MM.1S (cell line): ENCODE data around the gene DUSP19.

ENCODE experiments used
- DNase-seq: peaks from one replicate; pipeline ENCODE4 v3.0.0-alpha.2; 2015
- H2AFZ ChIP-seq: fragments of 300-600 bp; sonication (generic); 2 replicates; pipeline ENCODE4 v1.6.0; 2016; ENCODE audit warnings: antibody characterized with exemption, low read length
- H3F3A ChIP-seq: fragments of 300-600 bp; sonication (generic); 2 replicates; pipeline ENCODE4 v1.6.1; 2016; ENCODE audit warnings: mild to moderate bottlenecking, antibody characterized with exemption, low read length, moderate library complexity, mixed read lengths; ENCODE audit not compliant: insufficient read depth
- H3K27ac ChIP-seq: fragments of 300-600 bp; sonication (generic); 2 replicates; pipeline ENCODE4 v1.5.1; 2016; ENCODE audit warnings: mild to moderate bottlenecking, low read length
- H3K27me3 ChIP-seq: fragments of 300-600 bp; sonication (generic); replicated peaks from 2 replicates; pipeline ENCODE4 v1.6.0; 2016; ENCODE audit warnings: low read length; ENCODE audit not compliant: insufficient read depth
- H3K36me3 ChIP-seq: fragments of 300-600 bp; sonication (generic); replicated peaks from 2 replicates; pipeline ENCODE4 v1.6.1; 2016; ENCODE audit warnings: mild to moderate bottlenecking, low read length, mixed read lengths; ENCODE audit not compliant: insufficient read depth
- H3K4me1 ChIP-seq: fragments of 300-600 bp; sonication (generic); 2 replicates; pipeline ENCODE4 v1.6.1; 2016; ENCODE audit warnings: low read length, mixed read lengths
- H3K4me2 ChIP-seq: fragments of 300-600 bp; sonication (generic); 2 replicates; pipeline ENCODE4 v1.6.0; 2016; ENCODE audit warnings: low read depth, low read length
- H3K4me3 ChIP-seq: fragments of 300-600 bp; sonication (generic); 2 replicates; pipeline ENCODE4 v1.5.1; 2016; ENCODE audit warnings: low read length, mixed read lengths
- H3K79me2 ChIP-seq: fragments of 300-600 bp; sonication (generic); 2 replicates; pipeline ENCODE4 v1.6.1; 2016; ENCODE audit warnings: mixed run types, low read length, mixed read lengths
- H3K9ac ChIP-seq: fragments of 300-600 bp; sonication (generic); 2 replicates; pipeline ENCODE4 v1.6.1; 2016; ENCODE audit warnings: low read length, mixed read lengths
- H3K9me2 ChIP-seq: fragments of 300-600 bp; sonication (generic); replicated peaks from 2 replicates; pipeline ENCODE4 v1.6.1; 2016; ENCODE audit warnings: mild to moderate bottlenecking, low read length, mixed read lengths; ENCODE audit not compliant: insufficient read depth
- H3K9me3 ChIP-seq: fragments of 300-600 bp; sonication (generic); replicated peaks from 2 replicates; pipeline ENCODE4 v1.6.1; 2016; ENCODE audit warnings: mild to moderate bottlenecking, low read length, mixed read lengths; ENCODE audit not compliant: insufficient read depth
- H4K20me1 ChIP-seq: fragments of 300-600 bp; sonication (generic); 2 replicates; pipeline ENCODE4 v1.6.1; 2016; ENCODE audit warnings: mild to moderate bottlenecking, low read length, moderate library complexity, mixed read lengths; ENCODE audit not compliant: insufficient read depth
- EZH2 ChIP-seq: fragments of 300-600 bp; sonication (generic); optimal IDR thresholded peaks from 2 replicates; pipeline ENCODE3; 2017; ENCODE audit warnings: low read depth, mild to moderate bottlenecking, antibody characterized with exemption, low read length, mixed read lengths
- EZH2phosphoT487 ChIP-seq: fragments of 300-600 bp; sonication (generic); IDR thresholded peaks from 2 replicates; pipeline ENCODE4 v1.6.1; 2018; ENCODE audit warnings: antibody characterized with exemption, low read length
- TF ChIP-seq, protein P1 (sequence below): fragments of 300-600 bp; sonication (generic); IDR thresholded peaks from 2 replicates; pipeline ENCODE4 v1.5.1; 2016; ENCODE audit warnings: antibody characterized with exemption, low read length, mixed read lengths

The DUSP19 gene

GRCh38 chr2:183070942-183071844, 7.4 kb upstream of the DUSP19 start:
- Histone ChIP-seq H3K9me3 (no peaks in the 10 kb centered on the region), H2AFZ (no peak overlapping the region), H3K36me3 (no peaks in the 10 kb centered on the region), H3K4me3 (no peak overlapping the region), H3K27ac (no peak overlapping the region), H4K20me1 (no peaks in the 10 kb centered on the region), H3K79me2 (no peaks in the 10 kb centered on the region), H3K4me2 (no peak overlapping the region), H3K9ac (no peak overlapping the region), H3F3A (no peaks in the 10 kb centered on the region), H3K9me2 (no peaks in the 10 kb centered on the region), H3K27me3 (no peaks in the 10 kb centered on the region), H3K4me1 (no peaks in the 10 kb centered on the region)
- TF ChIP-seq EZH2phosphoT487 (no peak), EZH2 (no peak)
- TF ChIP-seq, protein P1, sequence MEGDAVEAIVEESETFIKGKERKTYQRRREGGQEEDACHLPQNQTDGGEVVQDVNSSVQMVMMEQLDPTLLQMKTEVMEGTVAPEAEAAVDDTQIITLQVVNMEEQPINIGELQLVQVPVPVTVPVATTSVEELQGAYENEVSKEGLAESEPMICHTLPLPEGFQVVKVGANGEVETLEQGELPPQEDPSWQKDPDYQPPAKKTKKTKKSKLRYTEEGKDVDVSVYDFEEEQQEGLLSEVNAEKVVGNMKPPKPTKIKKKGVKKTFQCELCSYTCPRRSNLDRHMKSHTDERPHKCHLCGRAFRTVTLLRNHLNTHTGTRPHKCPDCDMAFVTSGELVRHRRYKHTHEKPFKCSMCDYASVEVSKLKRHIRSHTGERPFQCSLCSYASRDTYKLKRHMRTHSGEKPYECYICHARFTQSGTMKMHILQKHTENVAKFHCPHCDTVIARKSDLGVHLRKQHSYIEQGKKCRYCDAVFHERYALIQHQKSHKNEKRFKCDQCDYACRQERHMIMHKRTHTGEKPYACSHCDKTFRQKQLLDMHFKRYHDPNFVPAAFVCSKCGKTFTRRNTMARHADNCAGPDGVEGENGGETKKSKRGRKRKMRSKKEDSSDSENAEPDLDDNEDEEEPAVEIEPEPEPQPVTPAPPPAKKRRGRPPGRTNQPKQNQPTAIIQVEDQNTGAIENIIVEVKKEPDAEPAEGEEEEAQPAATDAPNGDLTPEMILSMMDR = no peak
- DNase-seq = no peak

- TF ChIP-seq EZH2phosphoT487 (no peak), EZH2 (no peak)
- TF ChIP-seq, protein P1 = no peak
- Histone ChIP-seq H2AFZ (no peak overlapping the region), H3K9me3 (no peaks in the 10 kb centered on the region), H3K9ac (no peak overlapping the region), H3K27ac (no peak overlapping the region), H3K4me1 (no peaks in the 10 kb centered on the region), H3F3A (no peaks in the 10 kb centered on the region), H3K79me2 (no peaks in the 10 kb centered on the region), H3K4me2 (no peak overlapping the region), H3K36me3 (no peaks in the 10 kb centered on the region), H3K9me2 (no peaks in the 10 kb centered on the region), H4K20me1 (no peaks in the 10 kb centered on the region), H3K4me3 (no peak overlapping the region), H3K27me3 (no peaks in the 10 kb centered on the region)
- no peak for DNase-seq
Observed at GRCh38 chr2:183072177-183072576, 6.4 kb upstream of the DUSP19 start.

DNA sequence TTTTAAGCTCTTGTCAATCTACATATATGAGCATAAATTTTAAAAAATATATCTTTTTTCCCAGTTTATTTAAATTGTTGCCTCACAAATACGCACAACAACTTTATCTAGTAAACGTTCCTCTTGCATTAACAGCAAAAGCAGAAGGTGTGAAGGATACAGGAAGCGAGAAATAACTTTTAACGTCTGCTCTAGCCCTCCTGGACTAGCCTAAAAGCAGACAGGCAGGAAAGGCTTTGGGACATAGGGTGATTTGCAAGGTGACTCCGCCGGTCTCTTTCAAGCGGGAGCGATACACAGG, 434 bp upstream of the DUSP19 start:
- Histone ChIP-seq H3K27ac (no peak overlapping the region), H3K9me3 (no peaks in the 10 kb centered on the region), H3K27me3 (no peaks in the 10 kb centered on the region)

More for the DNA sequence above, 434 bp upstream of the DUSP19 start:
- peak overlapping the region; percentile 88 for H2AFZ ChIP-seq
- no peaks in the 10 kb centered on the region for H3K9me2 ChIP-seq
- H3K4me1 ChIP-seq = peaks cover 4% of the 10 kb centered on the region; the same call in 1 of the 2 replicates
- H4K20me1 ChIP-seq = no peaks in the 10 kb centered on the region
- TF ChIP-seq EZH2phosphoT487 (no peak), EZH2 (no peak)
- TF ChIP-seq, protein P1 = no peak
- peak overlapping the region; percentile 36; the same call in 1 of the 2 replicates for H3K9ac ChIP-seq
- H3K4me3 ChIP-seq = peak overlapping the region; percentile 70
- H3K4me2 ChIP-seq = peak overlapping the region; percentile 87
- no peaks in the 10 kb centered on the region for H3F3A ChIP-seq
- no peaks in the 10 kb centered on the region for H3K79me2 ChIP-seq
- H3K36me3 ChIP-seq = no peaks in the 10 kb centered on the region
- DNase-seq = no peak
